SK-N-SH (cell line): ENCODE results near the gene SPAST. TPM values are rescaled to one million over a fixed set of nuclear protein-coding genes. Genes with fewer than 3 reads are reported as not detected.

Experiments
- CTCF ChIA-PET: fragments of 300-600, 350-600 bp; formaldehyde crosslinking; extraction: SDS; loops from one replicate; lab custom pipeline; 2021; lab: Yijun Ruan, JAX
- POLR2A ChIA-PET: fragments of 350-600 bp; sonication (Branson Sonifier 250); formaldehyde crosslinking; extraction: SDS; loops from one replicate; lab custom pipeline; 2020; ENCODE audit warnings: antibody characterized with exemption, inconsistent platforms; lab: Yijun Ruan, JAX
- DNase-seq: peaks from one replicate; pipeline ENCODE4 v3.0.0; 2012
- H2AFZ ChIP-seq: fragments of 200-600 bp; sonication (generic); 2 replicates; pipeline ENCODE4 v1.8.1; 2016; ENCODE audit warnings: antibody characterized with exemption, mild to moderate bottlenecking, low read depth
- H3F3A ChIP-seq: fragments of 200-600 bp; sonication (generic); replicated peaks from 2 replicates; pipeline ENCODE3; 2016; ENCODE audit warnings: antibody characterized with exemption, mild to moderate bottlenecking; ENCODE audit not compliant: insufficient read depth
- H3K27ac ChIP-seq, 2 experiments: fragments of 200-500 bp in 1 of 2; fragments of 200-600 bp in 1 of 2; sonication (Bioruptor generic) in 1 of 2; sonication (generic), shearing (Covaris generic) in 1 of 2; 2 replicates each; pipeline versions ENCODE4 v1.5.1 to v1.6.1; 2014 to 2016; ENCODE audit warnings: low read depth in 2 of 2, inconsistent platforms in 1 of 2, low read length in 1 of 2, mild to moderate bottlenecking in 1 of 2, mixed read lengths in 1 of 2
- H3K27me3 ChIP-seq: fragments of 200-600 bp; sonication (generic), shearing (Covaris generic); 2 replicates; pipeline ENCODE4 v1.6.1; 2016; ENCODE audit warnings: mixed run types; ENCODE audit not compliant: insufficient read depth
- H3K36me3 ChIP-seq, 2 experiments: fragments of 200-500 bp in 1 of 2; fragments of 200-600 bp in 1 of 2; sonication (Bioruptor generic) in 1 of 2; sonication (generic) in 1 of 2; replicated peaks in 1 of 2; 2 replicates each; pipeline versions ENCODE3 to v1.5.1; 2014 to 2016; ENCODE audit warnings: low read length in 1 of 2, mild to moderate bottlenecking in 1 of 2; ENCODE audit not compliant: insufficient read depth in 2 of 2, control insufficient read depth in 1 of 2
- H3K4me1 ChIP-seq, 2 experiments: fragments of 200-500 bp in 1 of 2; fragments of 200-600 bp in 1 of 2; sonication (Bioruptor generic) in 1 of 2; sonication (generic), shearing (Covaris generic) in 1 of 2; 2 replicates each; pipeline versions ENCODE4 v1.5.1 to v1.6.1; 2014 to 2016; ENCODE audit warnings: low read depth in 1 of 2, low read length in 1 of 2, mixed run types in 1 of 2; ENCODE audit not compliant: insufficient read depth in 2 of 2, control insufficient read depth in 1 of 2
- H3K4me2 ChIP-seq: fragments of 200-600 bp; sonication (generic), shearing (Covaris generic); 2 replicates; pipeline ENCODE4 v1.6.1; 2017; ENCODE audit warnings: mixed run types
- H3K4me3 ChIP-seq, 2 experiments: fragments of 200-500 bp in 1 of 2; fragments of 200-600 bp in 1 of 2; sonication (Bioruptor generic) in 1 of 2; sonication (generic), shearing (Covaris generic) in 1 of 2; 2 replicates each; pipeline versions ENCODE4 v1.5.1 to v1.8.1; 2014 to 2016; ENCODE audit warnings: low read depth in 2 of 2, inconsistent platforms in 1 of 2, low read length in 1 of 2, mild to moderate bottlenecking in 1 of 2, mixed read lengths in 1 of 2, moderate library complexity in 1 of 2
- H3K79me2 ChIP-seq: fragments of 200-600 bp; sonication (generic); 2 replicates; pipeline ENCODE4 v1.8.1; 2017; ENCODE audit warnings: mild to moderate bottlenecking; ENCODE audit not compliant: insufficient read depth
- H3K9ac ChIP-seq: fragments of 200-600 bp; sonication (generic); 2 replicates; pipeline ENCODE4 v1.6.1; 2017; ENCODE audit warnings: mixed run types
- H3K9me2 ChIP-seq: fragments of 200-600 bp; sonication (generic); 2 replicates; pipeline ENCODE4 v1.6.1; 2017; ENCODE audit warnings: mixed run types
- H3K9me3 ChIP-seq: fragments of 200-600 bp; sonication (generic); 2 replicates; pipeline ENCODE4 v1.6.1; 2017; ENCODE audit warnings: mixed run types, mild to moderate bottlenecking, moderate library complexity
- H4K20me1 ChIP-seq: fragments of 200-600 bp; sonication (generic); 2 replicates; pipeline ENCODE4 v1.6.1; 2017; ENCODE audit warnings: mild to moderate bottlenecking, mixed run types; ENCODE audit not compliant: insufficient read depth
- CHD2 ChIP-seq: fragments of 150-350 bp; IDR thresholded peaks from 2 replicates; pipeline ENCODE4 v1.6.1; 2018; ENCODE audit warnings: low read length; ENCODE audit not compliant: partially characterized antibody
- ELF1 ChIP-seq: IDR thresholded peaks from 2 replicates; pipeline ENCODE4 v1.4.0; 2012
- EZH2phosphoT487 ChIP-seq: fragments of 200-600 bp; sonication (generic); IDR thresholded peaks from 2 replicates; pipeline ENCODE4 v1.6.1; 2017; ENCODE audit warnings: low read depth, mixed run types, mild to moderate bottlenecking, antibody characterized with exemption, moderate library complexity, borderline replicate concordance
- FOSL2 ChIP-seq: IDR thresholded peaks from 2 replicates; pipeline ENCODE4 v1.4.0; 2012; ENCODE audit warnings: low read depth, mild to moderate bottlenecking, moderate library complexity, borderline replicate concordance
- FOXM1 ChIP-seq: IDR thresholded peaks from 2 replicates; pipeline ENCODE4 v1.4.0; 2012; ENCODE audit warnings: low read depth, mild to moderate bottlenecking
- GABPA ChIP-seq: IDR thresholded peaks from 2 replicates; pipeline ENCODE4 v1.4.0; 2012; ENCODE audit warnings: low read depth, mild to moderate bottlenecking
- JUND ChIP-seq: IDR thresholded peaks from 2 replicates; pipeline ENCODE4 v1.4.0; 2012
- MEF2A ChIP-seq: IDR thresholded peaks from 2 replicates; pipeline ENCODE4 v1.4.0; 2012; ENCODE audit warnings: low read depth, borderline replicate concordance
- NFIC ChIP-seq: IDR thresholded peaks from 2 replicates; pipeline ENCODE4 v1.4.0; 2012; ENCODE audit warnings: borderline replicate concordance
- NRF1 ChIP-seq: IDR thresholded peaks from 2 replicates; pipeline ENCODE4 v1.6.1; 2012; ENCODE audit warnings: low read depth, mild to moderate bottlenecking, low read length
- RAD21 ChIP-seq: IDR thresholded peaks from 2 replicates; pipeline ENCODE4 v1.6.1; 2012; ENCODE audit warnings: mild to moderate bottlenecking, low read length
- RCOR1 ChIP-seq: fragments of 150-350 bp; IDR thresholded peaks from 2 replicates; pipeline ENCODE4 v1.6.1; 2017; ENCODE audit warnings: antibody characterized with exemption, low read length
- REST ChIP-seq: IDR thresholded peaks from 2 replicates; pipeline ENCODE4 v1.6.1; 2012; ENCODE audit warnings: mild to moderate bottlenecking, low read depth, low read length, moderate library complexity
- RFX5 ChIP-seq: IDR thresholded peaks from 2 replicates; pipeline ENCODE4 v1.6.1; 2012; ENCODE audit warnings: mild to moderate bottlenecking, improper control_type of control experiment, low read length
- RXRA ChIP-seq: IDR thresholded peaks from 2 replicates; pipeline ENCODE4 v1.4.0; 2012; ENCODE audit warnings: low read depth, mild to moderate bottlenecking, borderline replicate concordance
- SIN3A ChIP-seq: IDR thresholded peaks from 2 replicates; pipeline ENCODE4 v1.6.1; 2012; ENCODE audit warnings: low read depth, mild to moderate bottlenecking, low read length, moderate library complexity, borderline replicate concordance
- SMC3 ChIP-seq: IDR thresholded peaks from 2 replicates; pipeline ENCODE4 v1.6.1; 2012; ENCODE audit warnings: low read depth, low read length, improper control_type of control experiment
- TAF1 ChIP-seq: IDR thresholded peaks from 2 replicates; pipeline ENCODE4 v1.6.1; 2012; ENCODE audit warnings: low read depth, mild to moderate bottlenecking, low read length, moderate library complexity, borderline replicate concordance
- TCF12 ChIP-seq: IDR thresholded peaks from 2 replicates; pipeline ENCODE4 v1.4.0; 2012
- TEAD4 ChIP-seq: IDR thresholded peaks from 2 replicates; pipeline ENCODE4 v1.4.0; 2012; ENCODE audit warnings: mild to moderate bottlenecking, borderline replicate concordance; ENCODE audit not compliant: insufficient read depth
- WGBS: methylation state at CpG from one replicate; pipeline ENCODE4 v1.1.6; 2017; ENCODE audit warnings: low lambda C conversion rate; 5-methylcytosine and 5-hydroxymethylcytosine counted together
- polyA plus RNA-seq, 3 experiments: library from polyadenylated mRNA; depleted of rRNA; stranded (reverse); fragments of >200 nt; gene quantifications; 2 replicates each; pipeline ENCODE4 v1.2.3, GENCODE V29; 2012
- TF ChIP-seq, protein P1 (sequence below): fragments of 200-600 bp; sonication (generic); IDR thresholded peaks from 2 replicates; pipeline ENCODE4 v1.6.1; 2017; ENCODE audit warnings: antibody characterized with exemption, mild to moderate bottlenecking, moderate library complexity
- TF ChIP-seq, protein P2 (sequence below): IDR thresholded peaks from 2 replicates; pipeline ENCODE4 v1.4.0; 2012; ENCODE audit warnings: low read depth

Gene SPAST
- polyA plus RNA-seq, 1 of the 3 experiments (the other 2 are of a cell fraction) = 6.1 TPM

- Histone ChIP-seq H4K20me1 (no peaks in the 10 kb centered on the region), H3K9ac (no peak overlapping the region), H3K9me3 (no peaks in the 10 kb centered on the region), H2AFZ (no peak overlapping the region), H3K27me3 (no peaks in the 10 kb centered on the region), H3K4me3 (no peak overlapping the region), H3K36me3 (peaks cover 10 to 11% of the 10 kb centered on the region in 2 experiments), H3K9me2 (no peaks in the 10 kb centered on the region), H3F3A (no peaks in the 10 kb centered on the region), H3K79me2 (no peaks in the 10 kb centered on the region), H3K4me1 (no peaks in the 10 kb centered on the region), H3K27ac (no peak overlapping the region), H3K4me2 (no peak overlapping the region)
- no peak for DNase-seq
- CTCF ChIA-PET = no interaction called here
- WGBS = 94% methylated on average over 2 of the region's 2 CpGs
- POLR2A ChIA-PET = no interaction called here
- TF ChIP-seq FOSL2 (no peak), SMC3 (no peak), TAF1 (no peak)
- TF ChIP-seq, protein P1, sequence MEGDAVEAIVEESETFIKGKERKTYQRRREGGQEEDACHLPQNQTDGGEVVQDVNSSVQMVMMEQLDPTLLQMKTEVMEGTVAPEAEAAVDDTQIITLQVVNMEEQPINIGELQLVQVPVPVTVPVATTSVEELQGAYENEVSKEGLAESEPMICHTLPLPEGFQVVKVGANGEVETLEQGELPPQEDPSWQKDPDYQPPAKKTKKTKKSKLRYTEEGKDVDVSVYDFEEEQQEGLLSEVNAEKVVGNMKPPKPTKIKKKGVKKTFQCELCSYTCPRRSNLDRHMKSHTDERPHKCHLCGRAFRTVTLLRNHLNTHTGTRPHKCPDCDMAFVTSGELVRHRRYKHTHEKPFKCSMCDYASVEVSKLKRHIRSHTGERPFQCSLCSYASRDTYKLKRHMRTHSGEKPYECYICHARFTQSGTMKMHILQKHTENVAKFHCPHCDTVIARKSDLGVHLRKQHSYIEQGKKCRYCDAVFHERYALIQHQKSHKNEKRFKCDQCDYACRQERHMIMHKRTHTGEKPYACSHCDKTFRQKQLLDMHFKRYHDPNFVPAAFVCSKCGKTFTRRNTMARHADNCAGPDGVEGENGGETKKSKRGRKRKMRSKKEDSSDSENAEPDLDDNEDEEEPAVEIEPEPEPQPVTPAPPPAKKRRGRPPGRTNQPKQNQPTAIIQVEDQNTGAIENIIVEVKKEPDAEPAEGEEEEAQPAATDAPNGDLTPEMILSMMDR = no peak
These were observed 65.7 kb downstream of the SPAST start for GRCh38 chr2:32129086-32129485.

- H3K79me2 ChIP-seq = no peaks in the 10 kb centered on the region
- H3K4me1 ChIP-seq = no peaks in the 10 kb centered on the region; a peak in 1 of 4 replicates
- peaks cover 14% of the 10 kb centered on the region for H3F3A ChIP-seq
- H2AFZ ChIP-seq = no peak overlapping the region
- 75% methylated on average over 8 of the region's 8 CpGs for WGBS
- peaks cover 8 to 27% of the 10 kb centered on the region in 2 experiments for H3K36me3 ChIP-seq
- H3K9me3 ChIP-seq = no peaks in the 10 kb centered on the region
- H3K27ac ChIP-seq = peak overlapping the region; percentile 4 to 55; a peak in 3 of 4 replicates
- peak; percentile 42 for DNase-seq
- ChIA-PET CTCF (interaction anchor here (1.0 to 1.4 kb wide), 2 partner anchors 10 to 27 kb away, joined by 3 to 5 read pairs; no protein-coding TSS in a partner anchor), POLR2A (no interaction called here)
- H3K9ac ChIP-seq = no peak overlapping the region
- H3K4me2 ChIP-seq = peak overlapping the region; percentile 4; the same call in 1 of the 2 replicates
- no peak overlapping the region for H3K4me3 ChIP-seq
- no peaks in the 10 kb centered on the region for H3K9me2 ChIP-seq
- H4K20me1 ChIP-seq = no peaks in the 10 kb centered on the region
- no peaks in the 10 kb centered on the region for H3K27me3 ChIP-seq
- TF ChIP-seq CHD2 (no peak), GABPA (no peak), RCOR1 (no peak), TCF12 (peak; percentile 34; the same call in 1 of the 2 replicates), RXRA (peak; percentile 26; the same call in 1 of the 2 replicates), RAD21 (peak; percentile 28), ELF1 (no peak), TEAD4 (no peak), SMC3 (no peak), EZH2phosphoT487 (no peak), SIN3A (no peak), RFX5 (no peak), REST (no peak), JUND (peak; percentile 40; the same call in 1 of the 2 replicates), NFIC (no peak), FOXM1 (no peak), MEF2A (no peak), NRF1 (no peak), FOSL2 (peak; percentile 89)
- TF ChIP-seq, protein P2, sequence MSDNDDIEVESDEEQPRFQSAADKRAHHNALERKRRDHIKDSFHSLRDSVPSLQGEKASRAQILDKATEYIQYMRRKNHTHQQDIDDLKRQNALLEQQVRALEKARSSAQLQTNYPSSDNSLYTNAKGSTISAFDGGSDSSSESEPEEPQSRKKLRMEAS = no peak
- TF ChIP-seq, protein P1 = peak; percentile 63
These were observed 72.1 kb downstream of the SPAST start for GRCh38 chr2:32135409-32135808.
